Activated naive CD8-positive, alpha-beta T cell treated with anti-CD3 and anti-CD28 coated beads for 36 hours (primary cell): Measurements from ENCODE around the gene SLC23A3. TPM values are rescaled to one million over a fixed set of nuclear protein-coding genes. Genes with fewer than 3 reads are reported as not detected.
A peak's percentile ranks its signal among the peaks of the same experiment; 100 is the strongest.

ENCODE experiments used
- DNase-seq: peaks from one replicate; pipeline ENCODE4 v3.0.0; 2021
- H3K27ac Mint-ChIP-seq: one replicate; pipeline ENCODE4 v1.8.0; 2022; ENCODE audit warnings: mild to moderate bottlenecking, moderate library complexity, mixed read lengths
- H3K27me3 Mint-ChIP-seq: one replicate; pipeline ENCODE4 v1.8.0; 2022; ENCODE audit warnings: mild to moderate bottlenecking, mixed read lengths
- H3K36me3 Mint-ChIP-seq: one replicate; pipeline ENCODE4 v1.8.0; 2021; ENCODE audit warnings: mild to moderate bottlenecking, mixed read lengths
- H3K4me1 Mint-ChIP-seq: one replicate; pipeline ENCODE4 v1.8.0; 2021; ENCODE audit warnings: mixed read lengths
- H3K4me3 Mint-ChIP-seq: one replicate; pipeline ENCODE4 v1.8.0; 2022; ENCODE audit warnings: mild to moderate bottlenecking, moderate library complexity, mixed read lengths
- H3K9me3 Mint-ChIP-seq: one replicate; pipeline ENCODE4 v1.8.0; 2022; ENCODE audit warnings: mixed read lengths
- total RNA-seq, 2 experiments: library from RNA; stranded (reverse); gene quantifications; one replicate each; pipeline ENCODE4 v1.2.3, GENCODE V29; 2021

The SLC23A3 gene
- total RNA-seq, 2 experiments from 2014 or later: 0.92 to 1.1 TPM

DNA sequence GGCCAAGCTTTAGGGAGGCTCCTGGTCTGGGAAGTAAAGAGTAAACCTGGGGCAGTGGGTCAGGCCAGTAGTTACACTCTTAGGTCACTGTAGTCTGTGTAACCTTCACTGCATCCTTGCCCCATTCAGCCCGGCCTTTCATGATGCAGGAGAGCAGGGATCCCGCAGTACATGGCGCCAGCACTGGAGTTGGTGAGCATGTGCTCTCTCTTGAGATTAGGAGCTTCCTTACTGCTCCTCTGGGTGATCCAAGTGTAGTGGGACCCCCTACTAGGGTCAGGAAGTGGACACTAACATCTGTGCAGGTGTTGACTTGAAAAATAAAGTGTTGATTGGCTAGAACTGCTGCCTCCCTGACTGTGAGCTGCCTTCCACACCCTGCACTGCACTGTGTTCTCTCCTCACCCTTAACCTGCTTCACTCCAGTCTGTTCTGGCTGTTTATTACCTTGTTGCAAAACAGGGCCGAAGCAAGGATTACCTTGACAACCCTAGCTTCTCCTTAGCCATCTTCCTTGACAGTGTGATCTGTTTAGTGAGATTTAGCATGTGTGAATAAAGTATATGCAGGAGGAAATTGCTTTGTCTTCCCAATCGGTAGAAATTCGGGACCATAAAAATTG, 13.4 kb upstream of the SLC23A3 start:
- DNase-seq: no peak
- Mint-ChIP-seq H3K36me3 (peaks cover 18% of the 10 kb centered on the region), H3K9me3 (no peaks in the 10 kb centered on the region), H3K27ac (peak overlapping the region; percentile 62), H3K4me3 (no peak overlapping the region), H3K27me3 (no peaks in the 10 kb centered on the region), H3K4me1 (peaks cover 56% of the 10 kb centered on the region)

DNA sequence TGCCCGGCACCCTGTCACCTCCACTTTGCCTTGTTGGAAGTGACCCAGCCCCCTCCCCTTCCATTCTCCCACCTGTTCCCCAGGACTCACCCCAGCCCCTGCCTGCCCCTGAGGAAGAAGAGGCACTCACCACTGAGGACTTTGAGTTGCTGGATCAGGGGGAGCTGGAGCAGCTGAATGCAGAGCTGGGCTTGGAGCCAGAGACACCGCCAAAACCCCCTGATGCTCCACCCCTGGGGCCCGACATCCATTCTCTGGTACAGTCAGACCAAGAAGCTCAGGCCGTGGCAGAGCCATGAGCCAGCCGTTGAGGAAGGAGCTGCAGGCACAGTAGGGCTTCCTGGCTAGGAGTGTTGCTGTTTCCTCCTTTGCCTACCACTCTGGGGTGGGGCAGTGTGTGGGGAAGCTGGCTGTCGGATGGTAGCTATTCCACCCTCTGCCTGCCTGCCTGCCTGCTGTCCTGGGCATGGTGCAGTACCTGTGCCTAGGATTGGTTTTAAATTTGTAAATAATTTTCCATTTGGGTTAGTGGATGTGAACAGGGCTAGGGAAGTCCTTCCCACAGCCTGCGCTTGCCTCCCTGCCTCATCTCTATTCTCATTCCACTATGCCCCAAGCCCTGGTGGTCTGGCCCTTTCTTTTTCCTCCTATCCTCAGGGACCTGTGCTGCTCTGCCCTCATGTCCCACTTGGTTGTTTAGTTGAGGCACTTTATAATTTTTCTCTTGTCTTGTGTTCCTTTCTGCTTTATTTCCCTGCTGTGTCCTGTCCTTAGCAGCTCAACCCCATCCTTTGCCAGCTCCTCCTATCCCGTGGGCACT, 12.7 kb upstream of the SLC23A3 start:
- no peak for DNase-seq
- Mint-ChIP-seq H3K9me3 (no peaks in the 10 kb centered on the region), H3K27me3 (no peaks in the 10 kb centered on the region), H3K4me1 (peaks cover 56% of the 10 kb centered on the region), H3K27ac (peak overlapping the region; percentile 62), H3K4me3 (no peak overlapping the region), H3K36me3 (peaks cover 16% of the 10 kb centered on the region)

- H3K27ac Mint-ChIP-seq: peak overlapping the region; percentile 62
- H3K36me3 Mint-ChIP-seq: peaks cover 15% of the 10 kb centered on the region
- H3K27me3 Mint-ChIP-seq: no peaks in the 10 kb centered on the region
- H3K4me1 Mint-ChIP-seq: peaks cover 47% of the 10 kb centered on the region
- DNase-seq: no peak
- H3K4me3 Mint-ChIP-seq: no peak overlapping the region
- H3K9me3 Mint-ChIP-seq: no peaks in the 10 kb centered on the region
Observed at GRCh38 chr2:219181531-219181930, 11.7 kb upstream of the SLC23A3 start.

GRCh38 chr2:219180961-219181360, 11.1 kb upstream of the SLC23A3 start:
- Mint-ChIP-seq H3K36me3 (peaks cover 15% of the 10 kb centered on the region), H3K27me3 (no peaks in the 10 kb centered on the region), H3K4me3 (no peak overlapping the region), H3K27ac (peak overlapping the region; percentile 62), H3K4me1 (peaks cover 45% of the 10 kb centered on the region), H3K9me3 (no peaks in the 10 kb centered on the region)
- no peak for DNase-seq

DNA sequence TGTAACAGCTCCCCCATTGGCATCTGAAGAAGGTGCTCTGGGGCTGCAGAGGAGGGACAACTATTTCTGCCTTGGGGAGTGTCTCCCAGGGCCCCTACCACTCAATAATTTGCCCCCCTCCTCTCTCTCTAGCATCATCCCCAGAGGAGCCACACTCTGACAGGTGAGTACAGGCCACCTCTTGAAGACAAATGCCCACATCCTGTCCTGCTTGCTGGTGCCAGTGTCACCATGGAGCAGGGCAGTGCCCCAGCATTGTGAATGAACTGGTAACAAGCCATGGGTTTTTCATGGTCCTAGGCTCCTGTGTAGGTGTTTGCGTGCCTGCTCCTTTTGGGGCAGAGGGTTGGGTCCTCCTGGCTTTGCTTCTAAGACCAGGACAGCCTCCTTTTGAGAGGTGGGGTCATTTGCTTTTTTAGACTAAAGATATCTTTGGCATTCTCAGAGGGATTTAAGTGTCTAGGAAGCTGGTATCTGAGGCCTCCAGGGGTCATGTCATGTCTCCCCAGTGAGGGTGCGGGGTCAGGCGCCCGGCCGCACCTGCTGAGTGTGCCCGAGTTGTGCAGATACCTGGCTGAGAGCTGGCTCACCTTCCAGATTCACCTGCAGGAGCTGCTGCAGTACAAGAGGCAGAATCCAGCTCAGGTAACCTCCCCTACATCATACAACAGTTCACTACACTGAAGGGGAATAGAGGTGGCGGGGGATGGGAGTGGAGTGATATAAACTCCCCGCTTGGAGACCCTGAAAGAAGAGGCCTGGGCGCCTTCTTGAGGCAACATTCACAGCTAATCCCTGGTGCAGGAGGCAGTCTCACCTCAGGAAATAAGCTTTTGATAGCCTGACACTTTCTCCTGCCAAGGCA, 10.0 kb upstream of the SLC23A3 start:
- no peak for DNase-seq
- H3K9me3 Mint-ChIP-seq: no peaks in the 10 kb centered on the region
- H3K36me3 Mint-ChIP-seq: peaks cover 7% of the 10 kb centered on the region
- peak overlapping the region; percentile 90 for H3K4me3 Mint-ChIP-seq
- H3K27me3 Mint-ChIP-seq: no peaks in the 10 kb centered on the region
- peaks cover 53% of the 10 kb centered on the region for H3K4me1 Mint-ChIP-seq
- H3K27ac Mint-ChIP-seq: no peak overlapping the region

- H3K36me3 Mint-ChIP-seq: peaks cover 15% of the 10 kb centered on the region
- peak overlapping the region; percentile 68 for H3K27ac Mint-ChIP-seq
- H3K27me3 Mint-ChIP-seq: no peaks in the 10 kb centered on the region
- peak overlapping the region; percentile 90 for H3K4me3 Mint-ChIP-seq
- H3K4me1 Mint-ChIP-seq: peaks cover 61% of the 10 kb centered on the region
- DNase-seq: peak; percentile 44
- no peaks in the 10 kb centered on the region for H3K9me3 Mint-ChIP-seq
Observed at GRCh38 chr2:219178377-219179175, 8.7 kb upstream of the SLC23A3 start.

- DNase-seq: peak; percentile 86
- peak within 1 kb of the TSS; percentile 96 for H3K27ac Mint-ChIP-seq
- H3K27me3 Mint-ChIP-seq: no peaks in the 10 kb centered on the region
- H3K9me3 Mint-ChIP-seq: no peaks in the 10 kb centered on the region
- peak within 1 kb of the TSS; percentile 90 for H3K4me3 Mint-ChIP-seq
- peaks cover 58% of the 10 kb centered on the region for H3K4me1 Mint-ChIP-seq
- H3K36me3 Mint-ChIP-seq: peaks cover 15% of the 10 kb centered on the region
Observed at GRCh38 chr2:219177552-219178376, 7.9 kb upstream of the SLC23A3 start, which contains the start of gene RETREG2. Gene RETREG2, plus strand, starts transcription at chr2:219178275. Its CDS starts 78 bp downstream, at chr2:219178353.

GRCh38 chr2:219176818-219177551, 7.2 kb upstream of the SLC23A3 start, which contains the start of gene CNPPD1:
Gene CNPPD1, minus strand, starts transcription at chr2:219176925. Its CDS starts 97 bp downstream, at chr2:219176828.
- H3K27ac Mint-ChIP-seq: peak within 1 kb of the TSS; percentile 96
- H3K36me3 Mint-ChIP-seq: peaks cover 15% of the 10 kb centered on the region
- DNase-seq: peak; percentile 94
- H3K27me3 Mint-ChIP-seq: no peaks in the 10 kb centered on the region
- no peaks in the 10 kb centered on the region for H3K9me3 Mint-ChIP-seq
- H3K4me3 Mint-ChIP-seq: peak within 1 kb of the TSS; percentile 90
- H3K4me1 Mint-ChIP-seq: peaks cover 54% of the 10 kb centered on the region

- peaks cover 13% of the 10 kb centered on the region for H3K36me3 Mint-ChIP-seq
Observed at GRCh38 chr2:219175928-219176817, 6.3 kb upstream of the SLC23A3 start.

GRCh38 chr2:219175486-219175885, 5.7 kb upstream of the SLC23A3 start:
- Mint-ChIP-seq H3K4me1 (peaks cover 44% of the 10 kb centered on the region), H3K36me3 (peaks cover 10% of the 10 kb centered on the region), H3K27ac (peak overlapping the region; percentile 81), H3K9me3 (no peaks in the 10 kb centered on the region), H3K27me3 (no peaks in the 10 kb centered on the region), H3K4me3 (peak overlapping the region; percentile 90)
- DNase-seq: no peak

More at GRCh38 chr2:219175928-219176817, 6.3 kb upstream of the SLC23A3 start:
- H3K4me3 Mint-ChIP-seq: peak overlapping the region; percentile 90
- H3K27ac Mint-ChIP-seq: peak overlapping the region; percentile 81
- H3K9me3 Mint-ChIP-seq: no peaks in the 10 kb centered on the region
- H3K27me3 Mint-ChIP-seq: no peaks in the 10 kb centered on the region
- H3K4me1 Mint-ChIP-seq: peaks cover 50% of the 10 kb centered on the region
- peak; percentile 47 for DNase-seq

GRCh38 chr2:219174801-219175200, 5.0 kb upstream of the SLC23A3 start:
- Mint-ChIP-seq H3K9me3 (no peaks in the 10 kb centered on the region), H3K36me3 (peaks cover 10% of the 10 kb centered on the region), H3K27me3 (no peaks in the 10 kb centered on the region), H3K4me3 (no peak overlapping the region), H3K4me1 (peaks cover 41% of the 10 kb centered on the region), H3K27ac (no peak overlapping the region)
- no peak for DNase-seq

- peak overlapping the region; percentile 58 for H3K27ac Mint-ChIP-seq
- no peak for DNase-seq
- H3K4me1 Mint-ChIP-seq: peaks cover 36% of the 10 kb centered on the region
- H3K9me3 Mint-ChIP-seq: no peaks in the 10 kb centered on the region
- H3K4me3 Mint-ChIP-seq: peak overlapping the region; percentile 55
- H3K27me3 Mint-ChIP-seq: no peaks in the 10 kb centered on the region
- peaks cover 10% of the 10 kb centered on the region for H3K36me3 Mint-ChIP-seq
Observed at GRCh38 chr2:219174146-219174545, 4.3 kb upstream of the SLC23A3 start.
